GM21515 (cell line): ENCODE data around the gene FAM72B.
"Not testable (repeated sequence)": the region's sequence is repeated elsewhere in the genome, so short reads cannot be mapped to it uniquely, and the experiment has no call there.

Source experiments
- ATAC-seq: cut with Tn5 transposase; IDR thresholded peaks from one replicate; pipeline ENCODE4 v1.9.1; 2021; ENCODE audit not compliant: unreplicated experiment

Gene FAM72B

DNA sequence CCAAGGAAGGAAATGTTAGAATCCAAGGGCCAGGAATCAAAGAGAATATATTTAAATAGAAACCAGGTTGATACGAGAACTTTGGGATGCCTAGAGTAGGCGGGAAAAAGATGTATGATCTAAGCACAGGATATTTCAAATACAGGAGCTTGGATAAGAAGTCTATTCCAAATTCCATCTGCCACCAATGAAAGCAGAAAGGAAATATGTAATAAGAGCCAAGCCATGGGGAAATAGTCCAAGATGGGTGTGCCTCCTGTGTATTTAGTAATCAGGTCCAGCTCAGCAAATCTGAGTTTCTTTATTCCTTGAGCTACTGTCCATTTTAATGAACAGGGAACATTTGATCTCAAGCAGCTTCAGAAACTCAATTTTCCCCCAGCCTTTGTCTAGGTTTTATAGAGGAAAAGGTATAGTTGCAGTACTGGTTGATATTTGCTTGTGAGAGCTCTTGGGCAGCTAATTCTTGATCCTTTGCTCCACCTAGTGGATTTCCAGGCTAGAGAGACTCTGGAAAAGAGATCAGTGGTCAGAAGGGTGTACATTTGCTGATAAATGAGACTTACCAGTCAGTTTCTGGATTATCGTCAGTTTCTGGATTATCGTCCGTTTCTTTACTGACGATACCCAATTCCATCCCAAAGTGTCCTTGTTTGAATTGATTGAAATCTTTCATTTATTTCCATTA, 28.3 kb downstream of the FAM72B start:
- not testable (repeated sequence) for ATAC-seq

DNA sequence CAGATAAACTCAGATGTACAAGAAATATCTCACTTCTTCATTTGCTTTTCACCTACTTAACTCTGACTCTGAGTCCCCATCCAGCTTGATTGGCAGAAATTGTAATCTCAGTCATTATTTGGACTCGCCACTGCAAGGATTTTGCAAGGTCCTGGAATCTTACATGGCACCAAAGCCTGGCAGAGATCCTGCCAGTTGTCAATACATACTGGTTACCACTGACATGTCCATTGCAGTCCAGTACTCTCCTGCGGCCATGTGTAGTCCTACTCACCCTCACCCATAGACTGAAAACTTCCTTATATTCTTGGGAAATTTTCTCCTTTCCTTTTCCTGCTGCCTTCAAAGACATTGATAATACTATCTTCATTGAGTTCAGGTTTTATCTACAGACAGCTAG, 29.3 kb downstream of the FAM72B start:
- not testable (repeated sequence) for ATAC-seq

DNA sequence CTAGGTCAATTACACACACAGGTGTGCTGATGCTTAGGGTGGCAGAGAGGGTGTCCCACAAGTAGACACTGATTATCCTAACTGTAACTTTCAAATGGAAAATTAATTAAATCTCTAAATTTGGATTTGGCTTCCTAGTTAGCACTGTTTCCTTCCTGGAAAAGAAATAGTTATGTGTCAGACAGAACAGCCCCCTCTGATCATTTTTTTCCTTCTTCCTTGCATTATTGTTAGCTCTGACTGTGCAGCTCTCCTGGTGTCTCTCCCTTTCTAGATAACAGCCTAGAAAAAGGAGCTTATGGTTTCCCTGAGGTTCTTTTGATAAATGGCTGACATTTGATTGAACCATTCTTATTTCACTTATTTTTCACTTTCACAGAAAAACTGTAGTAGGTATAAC, 31.4 kb downstream of the FAM72B start:
- ATAC-seq, result not testable (repeated sequence)

DNA sequence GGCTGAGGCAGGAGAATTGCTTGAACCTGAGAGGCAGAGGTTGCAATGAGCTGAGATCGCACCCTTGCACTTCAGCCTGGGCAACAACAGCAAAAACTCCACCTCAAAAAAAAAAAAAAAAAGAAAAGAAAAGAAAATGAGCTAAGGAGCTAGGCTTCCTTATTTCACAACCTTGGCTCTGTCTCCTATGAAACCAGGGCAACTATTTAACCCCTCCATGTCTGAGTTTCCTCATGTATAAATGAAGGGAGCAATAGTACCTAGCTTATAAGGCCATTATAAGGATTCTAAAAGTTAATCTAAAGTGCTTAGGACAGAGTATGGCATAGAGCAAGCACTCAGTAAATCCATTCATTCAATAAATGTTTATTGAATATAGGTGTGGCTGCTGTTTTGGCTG, 32.8 kb downstream of the FAM72B start:
- ATAC-seq, result not testable (repeated sequence)

DNA sequence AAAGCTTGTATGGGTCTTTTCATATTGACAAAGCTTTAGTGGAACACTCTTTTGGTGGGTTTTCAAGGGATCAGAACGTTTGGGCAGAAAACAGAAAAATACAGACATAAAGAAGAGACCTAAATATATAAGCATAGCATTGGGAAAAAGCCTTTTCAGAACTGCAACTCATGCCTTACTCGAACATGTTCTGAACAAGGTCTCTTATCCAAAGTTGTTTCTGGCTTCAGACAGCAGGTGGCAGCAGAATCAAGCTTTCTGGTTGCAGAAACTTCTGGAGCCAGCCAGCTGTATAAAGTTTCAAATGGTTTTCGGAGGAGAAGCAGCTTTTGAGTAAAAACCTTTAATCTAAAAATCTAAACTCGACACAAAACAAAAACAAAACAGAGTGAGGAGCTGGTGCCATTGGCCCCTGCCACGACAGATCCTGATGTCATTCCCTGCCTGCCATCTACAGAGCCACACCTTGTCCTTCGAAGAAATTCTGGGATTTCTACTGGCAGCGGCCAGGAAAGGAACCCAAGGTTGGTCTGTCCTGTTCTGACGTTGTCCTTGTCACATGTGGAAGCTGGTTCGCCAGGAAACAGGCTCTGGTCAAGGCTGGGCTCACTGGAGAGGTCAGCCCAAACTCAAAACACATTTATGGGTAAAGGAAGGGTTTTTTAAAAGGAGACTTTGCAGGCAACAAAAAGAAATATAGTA, 35.5 kb downstream of the FAM72B start:
- ATAC-seq, result not testable (repeated sequence)

DNA sequence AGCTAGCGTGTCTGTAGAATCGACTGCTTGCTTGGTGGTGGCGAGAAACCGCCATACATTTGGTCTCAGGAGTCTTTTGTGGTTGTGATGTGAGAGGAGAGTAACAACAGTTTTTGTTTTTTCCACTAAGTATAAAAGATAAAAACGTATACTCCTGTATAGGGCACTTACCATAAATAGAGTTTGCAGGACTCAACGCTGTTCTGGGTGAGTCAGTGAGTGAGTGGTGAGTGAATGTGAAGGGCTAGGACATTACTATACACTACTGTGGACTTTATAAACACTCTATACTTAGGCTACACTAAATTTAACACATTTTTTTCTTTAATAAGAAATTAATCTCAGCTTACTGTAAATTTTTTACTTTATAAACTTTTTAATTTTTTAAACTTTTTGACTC, 43.7 kb downstream of the FAM72B start:
- ATAC-seq, result not testable (repeated sequence)

DNA sequence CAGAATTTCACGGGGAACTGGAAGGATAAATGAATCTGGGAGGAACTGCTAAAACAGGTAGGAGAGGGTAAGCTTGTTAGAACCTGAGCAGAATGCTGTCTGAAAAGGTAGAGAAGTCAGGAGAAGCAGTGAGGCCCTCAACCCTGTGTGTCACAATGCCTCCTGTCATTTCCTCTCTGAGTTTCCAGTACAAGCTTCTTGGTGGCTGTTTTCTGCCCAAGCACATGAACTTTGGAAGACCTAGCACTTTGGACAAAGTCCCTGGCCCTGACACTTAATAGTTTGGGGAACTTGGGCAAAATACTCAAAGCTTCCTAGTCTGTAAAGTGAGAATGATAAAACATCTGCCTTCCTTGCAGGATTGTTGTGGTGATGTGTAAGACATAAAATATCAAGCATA, 52.6 kb downstream of the FAM72B start:
- not testable (repeated sequence) for ATAC-seq

DNA sequence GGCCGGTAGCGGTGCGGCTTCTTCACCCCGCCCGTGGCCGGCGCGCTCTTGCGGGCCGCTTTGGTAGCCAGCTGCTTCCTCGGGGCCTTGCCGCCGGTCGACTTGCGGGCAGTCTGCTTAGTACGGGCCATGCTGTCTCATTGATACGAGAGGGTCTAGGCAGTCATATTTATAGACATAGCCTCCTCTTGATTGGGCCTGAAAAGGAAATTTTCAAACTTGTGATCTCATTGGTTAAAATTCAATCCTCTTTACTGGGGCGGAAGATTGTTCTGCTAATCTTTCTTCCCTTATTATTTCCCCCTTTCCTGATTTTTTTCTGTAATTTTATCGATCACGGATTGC, 65.7 kb downstream of the FAM72B start:
- ATAC-seq, result not testable (repeated sequence)
